Esophagus squamous epithelium (tissue), 5 donors: ENCODE data around the gene LDLRAP1. TPM values are rescaled to one million over a fixed set of nuclear protein-coding genes. Genes with fewer than 3 reads are reported as not detected.
A peak's percentile ranks its signal among the peaks of the same experiment; 100 is the strongest.

Experiments used
- DNase-seq: peaks from one replicate; lab custom pipeline; 2025; lab: John Stamatoyannopoulos, UW
- H3K27ac ChIP-seq, 4 donors: fragments of 200-600 bp; sonication (generic); one replicate each; pipeline ENCODE4 v1.5.1; 2016 to 2019; ENCODE audit warnings: mild to moderate bottlenecking in 1 of 4
- H3K27me3 ChIP-seq, 4 donors: fragments of 200-600 bp; sonication (generic); 1 replicate in 3 of 4; 2 replicates in 1 of 4; pipeline versions ENCODE4 v1.5.1 to v1.6.0; 2017 to 2021; ENCODE audit warnings: antibody characterized with exemption in 1 of 4
- H3K36me3 ChIP-seq, 3 donors: fragments of 200-600 bp; sonication (generic); one replicate each; pipeline ENCODE4 v1.5.1; 2016 to 2019
- H3K4me1 ChIP-seq, 3 donors: fragments of 200-600 bp; sonication (generic); one replicate each; pipeline ENCODE4 v1.5.1; 2017 to 2019
- H3K4me3 ChIP-seq, 4 donors: fragments of 200-600 bp; sonication (generic); 1 replicate in 3 of 4; 2 replicates in 1 of 4; pipeline ENCODE4 v1.5.1; 2016 to 2019; ENCODE audit warnings: mild to moderate bottlenecking in 2 of 4, moderate library complexity in 1 of 4
- H3K9me3 ChIP-seq, 3 donors: fragments of 200-600 bp; sonication (generic); one replicate each; pipeline ENCODE4 v1.5.1; 2016 to 2019
- CTCF ChIP-seq, 6 experiments: fragments of 450-650 bp in 4 of 6; fragments of 200-600 bp in 2 of 6; sonication (generic) in 2 of 6; IDR thresholded peaks; one replicate each; pipeline ENCODE4 v1.5.1; 2016 to 2019; ENCODE audit warnings: antibody characterized with exemption in 6 of 6, mild to moderate bottlenecking in 4 of 6, moderate library complexity in 4 of 6
- POLR2A ChIP-seq, 4 donors: fragments of 450-650 bp; IDR thresholded peaks; one replicate each; pipeline ENCODE4 v1.6.1; 2017; ENCODE audit warnings: antibody characterized with exemption in 4 of 4, mild to moderate bottlenecking in 4 of 4, moderate library complexity in 3 of 4
- WGBS, 2 donors: methylation state at CpG; one replicate each; pipeline ENCODE4 v1.1.5; 2018; 5-methylcytosine and 5-hydroxymethylcytosine counted together
- intact Hi-C: fragments of 100-400 bp; cut with DNase I; formaldehyde crosslinking; loops from one replicate; pipeline ENCODE4 v1.15.0; 2022
- total RNA-seq, 4 donors: library from RNA; depleted of rRNA; stranded (reverse); fragments of >200 nt; gene quantifications; one replicate each; pipeline ENCODE4 v1.1.0, GENCODE V29; 2016
- donor health status: DM: yes; HTN: yes; CAD: no.

LDLRAP1 gene
- total RNA-seq, 4 donors from 2014 or later, result 17.0 to 21.4 (median 19.5) TPM

DNA sequence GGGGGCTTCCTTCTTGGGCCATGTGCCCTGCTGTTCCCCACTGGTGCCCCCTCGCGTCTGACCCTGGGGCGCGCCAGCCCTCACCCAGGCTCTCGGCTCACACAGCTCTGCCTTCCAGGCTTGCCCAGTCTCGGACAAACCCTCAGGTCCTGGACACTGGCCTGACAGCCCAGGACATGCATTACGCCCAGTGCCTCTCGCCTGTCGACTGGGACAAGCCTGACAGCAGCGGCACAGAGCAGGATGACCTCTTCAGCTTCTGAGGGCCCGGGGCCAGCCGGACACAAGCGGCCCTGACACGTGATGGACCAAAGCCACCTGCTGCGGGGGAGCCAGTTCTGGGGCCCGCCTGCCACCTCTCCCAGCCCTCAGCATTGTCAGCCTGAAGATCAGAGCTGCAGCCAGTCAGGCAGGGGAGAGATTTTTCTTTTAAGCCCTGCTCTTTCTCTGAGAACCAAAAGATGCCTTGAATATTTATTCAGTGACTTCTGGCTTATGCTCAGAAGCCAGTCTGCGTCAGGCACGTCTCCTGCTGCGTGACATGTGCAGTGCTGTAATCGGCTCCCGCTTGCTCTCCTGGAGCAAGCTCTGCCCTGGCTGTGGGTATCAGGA is 23.4 kb downstream of the LDLRAP1 start:
- DNase-seq, result no peak
- Histone ChIP-seq H3K36me3 (peaks cover 6 to 36% (median 12%) of the 10 kb centered on the region in 3 donors), H3K4me1 (peaks cover 33 to 77% (median 47%) of the 10 kb centered on the region in 3 donors), H3K4me3 (peak overlapping the region in 1 of 4 donors; percentile 23), H3K9me3 (no peaks in the 10 kb centered on the region), H3K27me3 (no peaks in the 10 kb centered on the region), H3K27ac (peak overlapping the region; percentile 75 to 93 (median 86))
- WGBS, 2 donors, result 15 to 47% methylated on average over 2 to 5 of the region's 21 CpGs
- TF ChIP-seq POLR2A (IDR thresholded peaks at IDR 0.05), result peak in 1 of 4 donors; percentile 11
- peak in 1 of 6 experiments; percentile 6 for TF ChIP-seq CTCF (IDR thresholded peaks at IDR 0.05)
- intact Hi-C loops, result no loop called here

GRCh38 chr1:25567710-25568089 is 24.3 kb downstream of the LDLRAP1 start:
- H3K9me3 ChIP-seq, result no peaks in the 10 kb centered on the region
- DNase-seq, result no peak
- intact Hi-C loops, result no loop called here
- peak overlapping the region; percentile 75 to 93 (median 86) for H3K27ac ChIP-seq
- H3K36me3 ChIP-seq, result peaks cover 6 to 32% (median 9%) of the 10 kb centered on the region in 3 donors
- peak overlapping the region in 1 of 4 donors; percentile 23 for H3K4me3 ChIP-seq
- 27 to 45% methylated on average over 10 of the region's 10 CpGs for WGBS, 2 donors
- TF ChIP-seq POLR2A (IDR thresholded peaks at IDR 0.05) (no peak), CTCF (IDR thresholded peaks at IDR 0.05) (no peak)
- H3K27me3 ChIP-seq, result no peaks in the 10 kb centered on the region
- peaks cover 27 to 72% (median 39%) of the 10 kb centered on the region in 3 donors for H3K4me1 ChIP-seq

DNA sequence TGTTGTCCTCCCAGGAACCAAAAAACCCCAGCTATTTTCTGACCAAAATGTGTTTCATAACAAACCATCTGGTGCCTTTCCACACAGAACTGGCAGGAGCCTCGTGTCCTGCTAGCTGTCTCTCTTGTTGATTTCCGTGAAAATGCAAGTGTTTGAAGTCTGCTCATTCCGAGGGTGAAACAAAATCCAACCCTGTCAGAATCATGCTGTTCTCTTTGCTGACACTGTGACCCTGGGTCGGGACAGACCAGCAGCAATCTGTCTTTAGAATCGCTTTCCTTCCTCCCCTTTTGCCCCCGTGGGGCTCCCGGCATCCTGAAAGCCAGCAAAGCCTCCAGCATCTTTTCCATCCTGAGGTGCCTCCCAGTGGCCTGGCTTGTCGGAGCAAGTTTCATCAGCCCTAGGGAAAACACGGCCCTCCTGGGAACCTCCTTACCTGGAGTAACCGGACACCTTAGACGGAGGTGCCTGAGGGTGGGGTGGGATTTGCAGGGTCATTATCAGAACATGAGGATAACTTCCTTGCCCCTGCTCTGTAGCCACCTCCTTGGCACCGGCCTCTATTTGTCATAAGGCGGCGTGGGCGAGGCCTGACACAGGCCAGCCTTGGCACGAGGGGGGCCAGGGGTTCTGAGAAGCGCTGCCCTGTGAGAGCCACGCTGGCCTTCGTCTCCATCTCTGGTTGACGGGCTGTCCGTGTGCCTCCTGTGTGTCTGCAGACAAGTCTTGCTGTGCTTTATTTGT is 24.9 kb downstream of the LDLRAP1 start:
- 17 to 32% methylated on average over 6 to 10 of the region's 21 CpGs for WGBS, 2 donors
- Histone ChIP-seq H3K27ac (peak overlapping the region; percentile 75 to 93 (median 86)), H3K9me3 (no peaks in the 10 kb centered on the region), H3K4me3 (peak overlapping the region in 1 of 4 donors; percentile 23), H3K27me3 (no peaks in the 10 kb centered on the region), H3K4me1 (peaks cover 33 to 72% (median 45%) of the 10 kb centered on the region in 3 donors), H3K36me3 (peaks cover 6 to 26% (median 6%) of the 10 kb centered on the region in 3 donors)
- intact Hi-C loops, result no loop called here
- DNase-seq, result no peak
- TF ChIP-seq POLR2A (IDR thresholded peaks at IDR 0.05), result no peak
- TF ChIP-seq CTCF (IDR thresholded peaks at IDR 0.05), result no peak

DNA sequence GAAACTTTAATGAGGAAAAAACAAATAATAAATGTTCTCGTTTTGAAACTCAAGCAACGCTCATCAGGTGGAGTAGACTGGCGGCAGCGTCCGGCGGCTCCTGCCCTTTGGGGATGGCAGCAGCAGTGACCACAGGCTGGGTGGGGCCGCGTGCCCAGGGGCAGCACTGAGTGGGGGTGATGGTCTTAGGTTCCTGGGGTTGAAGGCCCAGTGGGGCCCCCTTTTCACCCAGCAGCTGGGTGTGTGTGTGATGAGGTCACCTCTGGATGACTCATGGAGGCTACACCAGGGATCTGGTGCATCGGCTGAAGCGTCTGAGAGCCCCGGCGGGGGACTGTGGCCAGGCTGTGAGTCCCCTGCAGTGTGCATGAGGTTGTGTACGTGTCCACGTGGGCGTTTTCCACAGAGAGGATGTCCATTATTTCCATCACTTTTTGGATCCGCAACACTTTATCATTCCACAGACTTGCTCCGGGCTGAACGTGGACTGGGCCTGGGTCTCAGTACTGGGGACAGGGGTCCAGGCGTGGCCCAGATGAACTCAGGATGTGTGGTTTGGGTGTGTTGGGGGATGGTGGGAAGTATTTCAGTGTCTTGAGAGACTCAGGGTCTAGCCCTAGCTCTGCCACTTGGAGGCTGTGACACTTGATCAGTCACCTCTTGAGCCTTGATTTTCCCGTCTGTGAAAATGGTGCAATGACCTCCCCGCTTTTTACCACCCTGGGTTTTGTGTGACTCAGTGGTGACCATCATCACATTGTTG is 25.6 kb downstream of the LDLRAP1 start:
- Histone ChIP-seq H3K4me3 (peak overlapping the region in 1 of 4 donors; percentile 7), H3K9me3 (no peaks in the 10 kb centered on the region), H3K4me1 (peaks cover 35 to 76% (median 46%) of the 10 kb centered on the region in 3 donors), H3K36me3 (peaks cover 0 to 19% (median 0%) of the 10 kb centered on the region in 3 donors), H3K27ac (peak overlapping the region; percentile 75 to 93 (median 86)), H3K27me3 (no peaks in the 10 kb centered on the region)
- intact Hi-C loops, result no loop called here
- WGBS, 2 donors, result 38 to 60% methylated on average over 2 to 20 of the region's 21 CpGs
- TF ChIP-seq CTCF (IDR thresholded peaks at IDR 0.05) (no peak), POLR2A (IDR thresholded peaks at IDR 0.05) (no peak)
- DNase-seq, result no peak
